ENCODE measurements around the gene CYTH4. TPM values are rescaled to one million over a fixed set of nuclear protein-coding genes. Genes with fewer than 3 reads are reported as not detected.

Gene CYTH4
- total and polyA plus RNA-seq, 4 donors: 1.9 to 9.9 (median 5.9) TPM

DNA sequence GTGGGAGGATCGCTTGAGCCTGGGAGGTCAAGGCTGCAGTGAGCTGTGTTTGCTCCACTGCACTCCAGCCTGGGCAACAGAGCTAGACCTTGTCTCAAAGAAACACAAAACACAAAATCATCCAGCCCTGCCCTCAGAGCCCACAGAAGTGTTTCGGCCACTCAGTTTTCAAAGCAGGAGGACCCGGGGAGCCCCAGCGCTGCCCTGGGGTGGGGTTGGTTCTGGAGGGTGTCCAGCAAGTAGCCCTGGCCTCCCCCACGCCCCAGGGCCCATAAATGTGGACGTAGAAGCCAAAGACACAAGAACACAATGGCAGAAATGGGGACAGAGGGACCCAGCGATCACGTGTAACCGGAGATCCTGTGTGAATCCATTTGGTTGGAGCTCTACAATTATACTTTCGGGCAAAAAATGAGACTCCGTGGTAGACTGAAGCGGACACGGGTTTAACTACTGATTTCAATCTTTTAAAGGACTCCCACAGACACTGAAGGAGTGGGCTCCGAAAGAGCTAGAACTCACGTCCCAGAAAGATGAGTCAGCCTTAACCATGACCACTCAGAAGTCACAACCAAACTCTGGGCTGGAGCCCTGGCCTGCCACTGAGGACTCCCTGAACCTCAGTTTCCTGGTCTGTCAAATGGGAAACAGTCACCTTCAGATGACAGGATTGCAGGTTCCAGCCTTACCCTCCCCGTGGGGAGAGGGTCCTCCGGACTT, 9.0 kb upstream of the CYTH4 start:
- H3K27me3 ChIP-seq (ENCODE audit: control insufficient read depth in 4 of 4, insufficient read depth in 4 of 4, low read length in 3 of 4): no peaks in the 10 kb centered on the region
- no peaks in the 10 kb centered on the region for H3K4me1 ChIP-seq (ENCODE audit: control insufficient read depth in 4 of 4, insufficient read depth in 4 of 4, low read length in 3 of 4)
- DNase-seq (ENCODE audit: low spot score): no peak
- H3K27ac ChIP-seq (ENCODE audit: low read depth in 1 of 2, low read length in 2 of 2): no peak overlapping the region
- no peak overlapping the region for H3K4me3 ChIP-seq (ENCODE audit: low read depth in 1 of 3, low read length in 3 of 3)
- H3K9ac ChIP-seq (ENCODE audit: low read depth in 1 of 2, low read length in 2 of 2): no peak overlapping the region
- 70% methylated on average over 17 of the region's 17 CpGs for WGBS
- H3K36me3 ChIP-seq (ENCODE audit: control insufficient read depth in 4 of 4, insufficient read depth in 3 of 4, low read depth in 1 of 4, low read length in 3 of 4): no peaks in the 10 kb centered on the region
- TF ChIP-seq, protein P1, sequence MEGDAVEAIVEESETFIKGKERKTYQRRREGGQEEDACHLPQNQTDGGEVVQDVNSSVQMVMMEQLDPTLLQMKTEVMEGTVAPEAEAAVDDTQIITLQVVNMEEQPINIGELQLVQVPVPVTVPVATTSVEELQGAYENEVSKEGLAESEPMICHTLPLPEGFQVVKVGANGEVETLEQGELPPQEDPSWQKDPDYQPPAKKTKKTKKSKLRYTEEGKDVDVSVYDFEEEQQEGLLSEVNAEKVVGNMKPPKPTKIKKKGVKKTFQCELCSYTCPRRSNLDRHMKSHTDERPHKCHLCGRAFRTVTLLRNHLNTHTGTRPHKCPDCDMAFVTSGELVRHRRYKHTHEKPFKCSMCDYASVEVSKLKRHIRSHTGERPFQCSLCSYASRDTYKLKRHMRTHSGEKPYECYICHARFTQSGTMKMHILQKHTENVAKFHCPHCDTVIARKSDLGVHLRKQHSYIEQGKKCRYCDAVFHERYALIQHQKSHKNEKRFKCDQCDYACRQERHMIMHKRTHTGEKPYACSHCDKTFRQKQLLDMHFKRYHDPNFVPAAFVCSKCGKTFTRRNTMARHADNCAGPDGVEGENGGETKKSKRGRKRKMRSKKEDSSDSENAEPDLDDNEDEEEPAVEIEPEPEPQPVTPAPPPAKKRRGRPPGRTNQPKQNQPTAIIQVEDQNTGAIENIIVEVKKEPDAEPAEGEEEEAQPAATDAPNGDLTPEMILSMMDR (IDR thresholded peaks at IDR 0.05; ENCODE audit: low read depth, low read length, missing input control): no peak
- TF ChIP-seq, protein P2, sequence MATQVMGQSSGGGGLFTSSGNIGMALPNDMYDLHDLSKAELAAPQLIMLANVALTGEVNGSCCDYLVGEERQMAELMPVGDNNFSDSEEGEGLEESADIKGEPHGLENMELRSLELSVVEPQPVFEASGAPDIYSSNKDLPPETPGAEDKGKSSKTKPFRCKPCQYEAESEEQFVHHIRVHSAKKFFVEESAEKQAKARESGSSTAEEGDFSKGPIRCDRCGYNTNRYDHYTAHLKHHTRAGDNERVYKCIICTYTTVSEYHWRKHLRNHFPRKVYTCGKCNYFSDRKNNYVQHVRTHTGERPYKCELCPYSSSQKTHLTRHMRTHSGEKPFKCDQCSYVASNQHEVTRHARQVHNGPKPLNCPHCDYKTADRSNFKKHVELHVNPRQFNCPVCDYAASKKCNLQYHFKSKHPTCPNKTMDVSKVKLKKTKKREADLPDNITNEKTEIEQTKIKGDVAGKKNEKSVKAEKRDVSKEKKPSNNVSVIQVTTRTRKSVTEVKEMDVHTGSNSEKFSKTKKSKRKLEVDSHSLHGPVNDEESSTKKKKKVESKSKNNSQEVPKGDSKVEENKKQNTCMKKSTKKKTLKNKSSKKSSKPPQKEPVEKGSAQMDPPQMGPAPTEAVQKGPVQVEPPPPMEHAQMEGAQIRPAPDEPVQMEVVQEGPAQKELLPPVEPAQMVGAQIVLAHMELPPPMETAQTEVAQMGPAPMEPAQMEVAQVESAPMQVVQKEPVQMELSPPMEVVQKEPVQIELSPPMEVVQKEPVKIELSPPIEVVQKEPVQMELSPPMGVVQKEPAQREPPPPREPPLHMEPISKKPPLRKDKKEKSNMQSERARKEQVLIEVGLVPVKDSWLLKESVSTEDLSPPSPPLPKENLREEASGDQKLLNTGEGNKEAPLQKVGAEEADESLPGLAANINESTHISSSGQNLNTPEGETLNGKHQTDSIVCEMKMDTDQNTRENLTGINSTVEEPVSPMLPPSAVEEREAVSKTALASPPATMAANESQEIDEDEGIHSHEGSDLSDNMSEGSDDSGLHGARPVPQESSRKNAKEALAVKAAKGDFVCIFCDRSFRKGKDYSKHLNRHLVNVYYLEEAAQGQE (IDR thresholded peaks at IDR 0.05): no peak
- TF ChIP-seq, protein P3, sequence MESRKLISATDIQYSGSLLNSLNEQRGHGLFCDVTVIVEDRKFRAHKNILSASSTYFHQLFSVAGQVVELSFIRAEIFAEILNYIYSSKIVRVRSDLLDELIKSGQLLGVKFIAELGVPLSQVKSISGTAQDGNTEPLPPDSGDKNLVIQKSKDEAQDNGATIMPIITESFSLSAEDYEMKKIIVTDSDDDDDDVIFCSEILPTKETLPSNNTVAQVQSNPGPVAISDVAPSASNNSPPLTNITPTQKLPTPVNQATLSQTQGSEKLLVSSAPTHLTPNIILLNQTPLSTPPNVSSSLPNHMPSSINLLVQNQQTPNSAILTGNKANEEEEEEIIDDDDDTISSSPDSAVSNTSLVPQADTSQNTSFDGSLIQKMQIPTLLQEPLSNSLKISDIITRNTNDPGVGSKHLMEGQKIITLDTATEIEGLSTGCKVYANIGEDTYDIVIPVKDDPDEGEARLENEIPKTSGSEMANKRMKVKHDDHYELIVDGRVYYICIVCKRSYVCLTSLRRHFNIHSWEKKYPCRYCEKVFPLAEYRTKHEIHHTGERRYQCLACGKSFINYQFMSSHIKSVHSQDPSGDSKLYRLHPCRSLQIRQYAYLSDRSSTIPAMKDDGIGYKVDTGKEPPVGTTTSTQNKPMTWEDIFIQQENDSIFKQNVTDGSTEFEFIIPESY (IDR thresholded peaks at IDR 0.05): no peak
- TF ChIP-seq GABPA (IDR thresholded peaks at IDR 0.05 in 1 of 2, conservative IDR thresholded peaks at IDR 0.05 in 1 of 2) (no peak), NR2F2 (IDR thresholded peaks at IDR 0.05) (no peak), RXRA (IDR thresholded peaks at IDR 0.05) (no peak), RAD21 (IDR thresholded peaks at IDR 0.05) (no peak), EGR1 (IDR thresholded peaks at IDR 0.05; ENCODE audit: low read depth in 2 of 2) (no peak), YY1 (IDR thresholded peaks at IDR 0.05) (no peak)
- TF ChIP-seq, protein P4, sequence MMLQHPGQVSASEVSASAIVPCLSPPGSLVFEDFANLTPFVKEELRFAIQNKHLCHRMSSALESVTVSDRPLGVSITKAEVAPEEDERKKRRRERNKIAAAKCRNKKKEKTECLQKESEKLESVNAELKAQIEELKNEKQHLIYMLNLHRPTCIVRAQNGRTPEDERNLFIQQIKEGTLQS (IDR thresholded peaks at IDR 0.05): no peak
- H3K9me3 ChIP-seq (ENCODE audit: control insufficient read depth in 4 of 4, low read length in 3 of 4): no peaks in the 10 kb centered on the region

DNA sequence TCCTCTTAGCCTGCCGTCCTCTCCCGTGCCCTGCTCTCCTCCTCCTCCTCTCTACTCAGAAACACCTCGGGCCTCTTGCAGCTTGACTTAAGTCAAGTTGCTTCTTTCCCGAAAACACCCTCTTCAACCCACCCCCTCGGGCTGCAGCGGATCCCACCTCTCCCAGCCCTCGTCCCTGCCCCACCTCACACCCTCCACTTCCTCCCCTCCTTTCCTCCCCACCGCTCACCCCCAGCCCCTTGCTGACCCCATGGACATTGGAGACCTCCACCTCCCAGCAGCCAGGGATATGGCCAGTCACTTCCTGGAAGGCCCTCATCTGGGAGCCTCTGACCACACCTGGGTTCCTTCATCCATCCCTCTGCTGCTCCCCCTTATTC, 8.5 kb upstream of the CYTH4 start:
- no peak for DNase-seq (ENCODE audit: low spot score)
- Histone ChIP-seq H3K36me3 (ENCODE audit: control insufficient read depth in 4 of 4, insufficient read depth in 3 of 4, low read depth in 1 of 4, low read length in 3 of 4) (no peaks in the 10 kb centered on the region), H3K4me1 (ENCODE audit: control insufficient read depth in 4 of 4, insufficient read depth in 4 of 4, low read length in 3 of 4) (no peaks in the 10 kb centered on the region), H3K4me3 (ENCODE audit: low read depth in 1 of 3, low read length in 3 of 3) (no peak overlapping the region), H3K9ac (ENCODE audit: low read depth in 1 of 2, low read length in 2 of 2) (no peak overlapping the region), H3K27ac (ENCODE audit: low read depth in 1 of 2, low read length in 2 of 2) (no peak overlapping the region), H3K27me3 (ENCODE audit: control insufficient read depth in 4 of 4, insufficient read depth in 4 of 4, low read length in 3 of 4) (no peaks in the 10 kb centered on the region), H3K9me3 (ENCODE audit: control insufficient read depth in 4 of 4, low read length in 3 of 4) (no peaks in the 10 kb centered on the region)
- WGBS: 79% methylated on average over 8 of the region's 8 CpGs
- no peak for TF ChIP-seq JUND (IDR thresholded peaks at IDR 0.05)
- TF ChIP-seq, protein P3 (IDR thresholded peaks at IDR 0.05): no peak
- TF ChIP-seq EGR1 (IDR thresholded peaks at IDR 0.05; ENCODE audit: low read depth in 2 of 2): no peak
- TF ChIP-seq YY1 (IDR thresholded peaks at IDR 0.05): no peak
- no peak for TF ChIP-seq FOXA2 (IDR thresholded peaks at IDR 0.05)
- TF ChIP-seq, protein P2 (IDR thresholded peaks at IDR 0.05): no peak
- TF ChIP-seq SP1 (IDR thresholded peaks at IDR 0.05): no peak
- TF ChIP-seq FOXA1 (IDR thresholded peaks at IDR 0.05): no peak
- TF ChIP-seq, protein P4 (IDR thresholded peaks at IDR 0.05): no peak
- no peak for TF ChIP-seq RXRA (IDR thresholded peaks at IDR 0.05)
